ENCODE results near the gene SMIM1.

The SMIM1 gene

DNA sequence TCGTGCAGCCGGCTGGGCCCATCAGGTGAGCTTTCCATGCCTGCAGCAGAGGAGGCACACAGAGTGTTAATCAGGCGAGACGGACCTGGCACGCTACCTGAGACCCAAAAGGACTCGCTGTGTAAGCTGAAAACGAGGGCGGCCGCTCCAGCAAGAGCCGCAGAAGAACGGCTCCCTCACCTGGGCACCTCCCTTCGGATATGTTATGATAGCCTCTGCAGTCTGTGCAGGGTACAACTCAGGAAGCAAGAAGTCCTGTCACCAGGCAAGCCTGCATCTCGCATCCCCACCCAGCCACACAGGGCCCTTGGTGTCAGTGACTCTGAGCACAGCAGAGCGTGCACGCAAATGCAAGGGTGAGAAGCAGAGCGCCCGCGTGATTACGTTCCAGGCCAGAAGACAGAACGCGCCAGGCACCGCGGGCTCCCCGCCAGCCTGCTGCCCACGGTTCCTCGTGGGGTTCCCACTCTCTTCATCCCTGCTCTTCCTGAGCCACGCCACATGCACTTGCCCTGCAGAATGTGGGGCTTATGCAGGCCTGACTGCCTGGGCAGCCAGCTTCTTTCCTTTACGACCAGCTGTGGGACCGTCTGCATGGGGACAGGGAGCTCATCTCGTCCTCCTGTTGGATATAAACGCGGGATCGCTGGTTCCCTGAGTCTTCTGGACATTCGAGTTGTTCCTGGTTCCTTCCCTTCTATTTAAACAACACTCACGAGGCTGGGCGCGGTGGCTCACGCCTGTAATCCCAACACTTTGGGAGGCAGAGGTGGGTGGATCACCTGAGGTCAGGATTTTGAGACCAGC, 44.0 kb downstream of the SMIM1 start:
- TF ChIP-seq CTCF (conservative IDR thresholded peaks at IDR 0.05; ENCODE audit: low read depth, low read length): no peak
- no peak for DNase-seq (ENCODE audit: low read depth)

DNA sequence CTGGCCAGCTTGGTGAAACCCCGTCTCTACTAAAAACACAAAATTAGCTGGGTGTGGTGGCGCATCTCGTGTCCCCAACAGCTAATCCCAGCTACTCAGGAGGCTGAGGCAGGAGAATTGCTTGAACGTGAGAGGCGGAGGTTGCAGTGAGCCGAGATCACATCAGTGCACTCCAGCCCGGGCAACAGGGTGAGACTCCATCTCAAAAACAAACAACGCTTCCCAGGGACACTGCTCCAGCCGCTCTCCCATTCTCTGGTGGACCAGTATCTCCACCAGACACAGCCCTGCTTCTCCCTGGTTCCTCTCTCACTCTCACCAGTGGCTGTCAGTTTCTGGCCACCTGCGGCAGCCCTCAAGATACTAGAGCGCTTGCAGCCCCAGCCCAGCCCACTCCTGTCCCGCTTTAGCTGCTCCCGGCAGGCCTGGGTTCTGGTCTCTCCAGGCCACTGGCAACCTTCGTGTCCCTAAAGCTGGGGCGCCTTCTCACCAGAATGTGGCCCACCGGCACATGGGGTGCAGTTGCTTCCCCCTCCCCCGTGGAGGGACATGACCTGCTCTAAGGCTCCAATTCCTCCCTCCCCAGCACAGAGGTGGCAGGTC, 44.7 kb downstream of the SMIM1 start:
- no peak for DNase-seq (ENCODE audit: low read depth)
- TF ChIP-seq CTCF (conservative IDR thresholded peaks at IDR 0.05; ENCODE audit: low read depth, low read length): no peak
- H3K4me3 ChIP-seq (ENCODE audit: low read length): no peak overlapping the region

More for the DNA sequence above, 44.0 kb downstream of the SMIM1 start:
- H3K4me3 ChIP-seq (ENCODE audit: low read length): no peak overlapping the region

DNA sequence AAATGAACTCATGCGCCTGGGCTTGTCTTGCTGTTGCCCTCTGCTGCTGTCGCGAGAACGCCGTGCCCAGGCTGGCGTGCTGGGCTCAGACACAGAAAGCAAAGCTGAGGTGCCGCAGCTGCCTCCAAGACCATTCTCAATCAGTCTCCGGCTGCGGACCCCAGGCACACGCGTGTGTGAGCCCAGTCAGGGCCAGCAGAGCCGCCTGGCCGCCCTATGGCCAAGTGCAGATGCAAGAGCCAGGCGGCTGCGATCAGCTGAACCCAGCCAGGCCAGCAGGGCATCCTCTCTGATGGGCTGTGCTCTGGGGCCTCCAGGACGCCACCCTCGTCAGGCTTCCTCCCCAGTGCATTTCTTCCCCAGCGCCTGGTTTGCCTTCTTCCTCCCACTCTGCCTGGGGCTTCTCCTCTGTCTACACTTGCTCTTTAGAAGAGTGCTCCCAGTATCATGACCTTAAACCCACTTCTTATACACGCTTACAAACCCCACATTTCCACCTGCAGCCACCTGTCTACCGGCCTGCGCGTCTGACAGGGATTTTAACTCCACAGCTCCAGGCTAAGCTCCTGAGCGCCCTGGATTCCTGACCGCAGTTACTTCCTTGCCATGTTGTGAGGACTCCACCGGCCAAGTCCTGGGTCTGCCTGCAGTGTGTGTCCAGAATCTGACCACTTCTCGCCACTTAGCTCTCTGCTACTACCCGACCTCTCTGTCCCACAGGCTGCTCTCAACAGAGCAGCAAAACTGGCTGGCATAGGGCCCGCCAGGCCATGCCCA, 45.5 kb downstream of the SMIM1 start:
- no peak overlapping the region for H3K4me3 ChIP-seq (ENCODE audit: low read length)
- TF ChIP-seq CTCF (conservative IDR thresholded peaks at IDR 0.05; ENCODE audit: low read depth, low read length): no peak
- no peak for DNase-seq (ENCODE audit: low read depth)

GRCh38 chr1:3819771-3820200, 47.2 kb downstream of the SMIM1 start:
- DNase-seq (ENCODE audit: low read depth): no peak
- no peak for TF ChIP-seq CTCF (conservative IDR thresholded peaks at IDR 0.05; ENCODE audit: low read depth, low read length)
- H3K4me3 ChIP-seq (ENCODE audit: low read length): no peak overlapping the region

- TF ChIP-seq CTCF (conservative IDR thresholded peaks at IDR 0.05; ENCODE audit: low read depth, low read length): no peak
- H3K4me3 ChIP-seq (ENCODE audit: low read length): no peak overlapping the region
- no peak for DNase-seq (ENCODE audit: low read depth)
Measured at GRCh38 chr1:3820316-3820715, 47.8 kb downstream of the SMIM1 start.

GRCh38 chr1:3821004-3821403, 48.5 kb downstream of the SMIM1 start:
- TF ChIP-seq CTCF (conservative IDR thresholded peaks at IDR 0.05; ENCODE audit: low read depth, low read length): no peak
- DNase-seq (ENCODE audit: low read depth): peak; percentile 60
- H3K4me3 ChIP-seq (ENCODE audit: low read length): no peak overlapping the region

All from retinal pigment epithelial cell (primary cell).